Kidney epithelial cell (primary cell): Measurements from ENCODE around the gene BEST1. TPM values are rescaled to one million over a fixed set of nuclear protein-coding genes. Genes with fewer than 3 reads are reported as not detected.

ENCODE experiments used
- DNase-seq: peaks from one replicate; pipeline ENCODE4 v3.0.0-alpha.2; 2010; ENCODE audit warnings: low read depth
- H3K27me3 ChIP-seq: 2 replicates; pipeline ENCODE4 v1.6.0; 2011; ENCODE audit warnings: low read length; ENCODE audit not compliant: control insufficient read depth, insufficient read depth
- H3K36me3 ChIP-seq: 2 replicates; pipeline ENCODE4 v1.5.1; 2011; ENCODE audit warnings: low read length; ENCODE audit not compliant: control insufficient read depth, insufficient read depth
- H3K4me3 ChIP-seq: 2 replicates; pipeline ENCODE4 v1.5.1; 2011; ENCODE audit warnings: low read depth, mild to moderate bottlenecking, control low read depth, low read length
- CTCF ChIP-seq: IDR thresholded peaks from 2 replicates; pipeline ENCODE4 v1.5.1; 2011; ENCODE audit warnings: mild to moderate bottlenecking, moderate library complexity, low read length, control low read depth, inconsistent platforms; ENCODE audit not compliant: insufficient read depth, poor library complexity, severe bottlenecking
- total RNA-seq: library from RNA; depleted of rRNA; stranded (reverse); fragments of >200 nt; gene quantifications from 2 replicates; pipeline ENCODE4 v1.2.3, GENCODE V29; 2015

BEST1 gene
- total RNA-seq, 1 donor from 2014 or later: 1.1 TPM

- peaks cover 10% of the 10 kb centered on the region for H3K27me3 ChIP-seq
- no peaks in the 10 kb centered on the region for H3K36me3 ChIP-seq
- no peak overlapping the region for H3K4me3 ChIP-seq
- no peak for DNase-seq
- no peak for TF ChIP-seq CTCF
Measured at GRCh38 chr11:61924064-61924455, 26.1 kb upstream of the BEST1 start.

DNA sequence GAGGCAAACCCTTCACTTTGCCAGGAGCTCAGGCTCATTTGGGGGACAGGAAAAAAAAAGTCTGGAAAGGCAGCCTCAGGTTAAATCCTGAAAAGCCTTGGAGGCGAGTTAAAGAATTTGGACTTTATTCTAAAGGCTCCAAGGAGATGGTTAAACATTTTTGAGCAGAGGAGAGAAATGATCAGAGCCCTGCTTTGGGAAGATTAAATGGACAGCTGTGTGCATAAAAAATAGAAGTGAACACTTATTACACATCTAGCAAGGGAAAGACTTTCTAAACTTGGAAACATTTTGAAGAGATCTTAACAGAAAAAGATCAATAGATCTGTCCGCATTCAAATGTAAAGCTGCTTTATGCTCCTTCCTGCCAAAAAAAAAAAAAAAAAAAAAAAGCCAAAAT is 24.4 kb upstream of the BEST1 start:
- DNase-seq: no peak
- TF ChIP-seq CTCF: no peak
- H3K36me3 ChIP-seq: no peaks in the 10 kb centered on the region
- H3K4me3 ChIP-seq: no peak overlapping the region
- H3K27me3 ChIP-seq: no peaks in the 10 kb centered on the region

DNA sequence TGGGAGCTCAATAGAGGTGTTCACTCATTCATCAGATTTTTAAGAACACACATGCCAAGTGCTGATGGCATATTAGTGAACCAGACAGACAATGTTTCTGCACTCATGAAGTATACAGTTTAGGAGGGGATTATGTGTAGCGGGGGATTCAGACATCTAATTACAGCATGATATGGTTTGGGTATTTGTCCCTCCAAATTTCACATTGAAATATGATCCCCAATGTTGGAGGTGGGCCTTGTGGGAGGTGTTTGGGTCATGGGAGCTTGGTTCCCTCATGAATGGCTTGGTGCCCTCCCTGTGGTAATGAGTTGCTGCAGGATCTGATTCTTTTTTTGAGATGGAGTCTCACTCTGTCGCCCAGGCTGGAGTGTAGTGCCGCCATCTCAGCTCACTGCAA is 23.9 kb upstream of the BEST1 start:
- Histone ChIP-seq H3K27me3 (no peaks in the 10 kb centered on the region), H3K4me3 (no peak overlapping the region), H3K36me3 (no peaks in the 10 kb centered on the region)
- TF ChIP-seq CTCF: no peak
- no peak for DNase-seq

DNA sequence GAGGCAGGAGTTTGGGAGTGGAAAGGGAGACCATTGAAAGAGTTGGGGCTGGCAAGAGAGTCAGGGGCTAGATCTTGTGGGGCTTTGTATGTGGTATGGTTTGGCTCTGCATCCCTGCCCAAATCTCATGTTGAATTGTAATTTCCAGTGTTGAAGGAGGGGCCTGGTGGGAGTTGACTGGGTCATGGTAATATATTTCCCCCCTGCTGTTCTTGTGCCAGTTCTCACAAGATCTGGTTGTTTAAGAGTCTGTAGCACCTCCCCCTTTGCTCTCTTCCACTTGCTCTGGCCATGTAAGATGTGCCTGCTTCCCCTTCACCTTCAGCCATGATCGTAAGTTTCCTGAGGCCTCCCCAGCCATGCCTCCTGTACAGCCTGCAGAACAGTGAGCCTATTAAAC is 22.6 kb upstream of the BEST1 start:
- H3K27me3 ChIP-seq: no peaks in the 10 kb centered on the region
- H3K4me3 ChIP-seq: no peak overlapping the region
- no peak for TF ChIP-seq CTCF
- DNase-seq: no peak
- no peaks in the 10 kb centered on the region for H3K36me3 ChIP-seq

DNA sequence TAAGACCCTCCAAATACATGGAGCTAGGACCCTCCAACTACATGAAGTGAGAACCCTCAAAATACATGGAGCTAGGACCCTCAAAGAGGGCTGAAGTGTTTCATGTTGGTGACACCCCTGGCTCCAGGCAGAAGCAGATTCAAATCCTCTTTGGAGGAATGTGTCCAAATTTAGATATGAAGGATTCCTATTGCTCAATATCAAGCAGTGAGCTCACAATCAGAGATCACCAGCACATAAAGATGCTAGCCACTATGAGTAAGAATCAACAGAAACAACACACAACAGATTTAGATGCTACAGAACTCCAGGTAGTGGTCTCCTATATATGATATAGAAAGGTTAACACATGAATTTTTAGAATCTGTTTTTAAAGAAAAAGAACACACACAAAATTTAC is 21.5 kb upstream of the BEST1 start:
- H3K36me3 ChIP-seq: no peaks in the 10 kb centered on the region
- TF ChIP-seq CTCF: no peak
- H3K4me3 ChIP-seq: no peak overlapping the region
- DNase-seq: no peak
- no peaks in the 10 kb centered on the region for H3K27me3 ChIP-seq

- Histone ChIP-seq H3K27me3 (no peaks in the 10 kb centered on the region), H3K4me3 (no peak overlapping the region), H3K36me3 (no peaks in the 10 kb centered on the region)
- no peak for DNase-seq
- TF ChIP-seq CTCF: no peak
Measured at GRCh38 chr11:61930933-61931332, 19.2 kb upstream of the BEST1 start.
